Fibroblast of lung (primary cell): ENCODE results near the gene RFX2.

ENCODE experiments used
- CTCF ChIP-seq, 2 donors: IDR thresholded peaks in 1 of 2; conservative IDR thresholded peaks in 1 of 2; 1 replicate in 1 of 2; 2 replicates in 1 of 2; pipeline ENCODE4 v1.5.1; 2011 to 2012; ENCODE audit warnings: low read length in 2 of 2, control low read depth in 1 of 2, inconsistent platforms in 1 of 2, low read depth in 1 of 2, mild to moderate bottlenecking in 1 of 2
- EZH2 ChIP-seq: IDR thresholded peaks from 2 replicates; pipeline ENCODE4 v1.5.1; 2012; ENCODE audit warnings: low read length, control low read depth, mild to moderate bottlenecking; ENCODE audit errors: missing control alignments

- no peak for TF ChIP-seq CTCF (conservative IDR thresholded peaks at IDR 0.05 in 1 of 2, IDR thresholded peaks at IDR 0.05 in 1 of 2; ENCODE audit: low read depth in 1 of 2, low read length in 2 of 2)
- TF ChIP-seq EZH2 = no peak
Observed at GRCh38 chr19:6020166-6020882, 90.0 kb downstream of the RFX2 start.
